Heart right ventricle (tissue), 16 donors: Measurements from ENCODE around the gene FARP1. TPM values are rescaled to one million over a fixed set of nuclear protein-coding genes. Genes with fewer than 3 reads are reported as not detected.

ENCODE experiments used
- ATAC-seq, 8 donors: fragments of 200-7000 bp; cut with Tn5 transposase; one replicate each; pipeline ENCODE4 v1.9.1; 2020; ENCODE audit warnings: mild to moderate bottlenecking in 8 of 8, moderate library complexity in 8 of 8, moderate number of reproducible peaks in 1 of 8
- DNase-seq, 2 donors: peaks; one replicate each; pipeline ENCODE4 v3.0.0-alpha.2; 2020
- H3K27ac ChIP-seq, 10 donors: fragments of 200-600 bp; sonication (generic) in 2 of 10; one replicate each; pipeline versions ENCODE4 v1.5.0 to v1.8.0; 2020 to 2022; ENCODE audit warnings: mild to moderate bottlenecking in 3 of 10
- H3K27me3 ChIP-seq, 7 donors: fragments of 200-600 bp; one replicate each; pipeline ENCODE4 v1.8.0; 2021 to 2022; ENCODE audit warnings: mild to moderate bottlenecking in 2 of 7
- H3K36me3 ChIP-seq, 9 donors: fragments of 200-600 bp; sonication (generic) in 1 of 9; one replicate each; pipeline versions ENCODE4 v1.5.0 to v1.8.0; 2020 to 2022; ENCODE audit warnings: mild to moderate bottlenecking in 2 of 9
- H3K4me1 ChIP-seq, 9 donors: fragments of 200-600 bp; sonication (generic) in 1 of 9; one replicate each; pipeline versions ENCODE4 v1.5.0 to v1.8.0; 2020 to 2022; ENCODE audit warnings: mild to moderate bottlenecking in 4 of 9
- H3K4me3 ChIP-seq, 10 donors: fragments of 200-600 bp; sonication (generic) in 2 of 10; one replicate each; pipeline versions ENCODE4 v1.5.0 to v1.8.0; 2020 to 2022; ENCODE audit warnings: mild to moderate bottlenecking in 7 of 10, moderate library complexity in 2 of 10
- H3K9me3 ChIP-seq, 11 donors: fragments of 200-600 bp in 10 of 11; sonication (generic) in 2 of 11; one replicate each; pipeline versions ENCODE4 v1.5.0 to v1.8.0; 2013 to 2022; ENCODE audit warnings: mild to moderate bottlenecking in 2 of 11, control low read depth in 1 of 11, moderate library complexity in 1 of 11
- CTCF ChIP-seq, 9 donors: fragments of 200-600 bp; sonication (generic) in 2 of 9; IDR thresholded peaks; one replicate each; pipeline versions ENCODE4 v1.5.0 to v1.8.0; 2021 to 2022; ENCODE audit warnings: antibody characterized with exemption in 9 of 9, mild to moderate bottlenecking in 5 of 9, moderate library complexity in 1 of 9
- WGBS, 2 donors: extraction: QIAGEN DNeasy Blood & Tissue Kit; methylation state at CpG; one replicate each; pipeline ENCODE4 v1.1.7; 2013; ENCODE audit warnings: inconsistent platforms in 1 of 2; 5-methylcytosine and 5-hydroxymethylcytosine counted together
- intact Hi-C, 10 donors: fragments of 100-400 bp; cut with DNase I; formaldehyde crosslinking; loops; one replicate each; pipeline versions ENCODE4 v1.11.1 to v1.14.2; 2022
- polyA plus RNA-seq, 2 donors: library from polyadenylated mRNA; stranded (reverse); fragments of 200-250 nt; gene quantifications; one replicate each; pipeline ENCODE4 v1.2.3, GENCODE V29; 2013
- total RNA-seq, 10 donors: library from RNA; stranded (reverse); fragmentation: NEBNext Ultra II Directional in 3 of 10; extraction: Animal tissue kit (Norgen Biotek cat#: 25700) in 3 of 10; gene quantifications; one replicate each; pipeline versions ENCODE4 v1.2.1 to v1.2.4, GENCODE V29; 2021 to 2023
- donor health status: Arrhythmogenic right ventricular cardiomyopathy.
- donor health status: ischemic (EF 13 %, LVEDD 7.1; RV severe dilation, severe dysfunction).
- donor health status: healthy with polysubstance abuse.
- donor health status: DM: no; HTN: yes; CAD: no.
- donor health status: DM: no; HTN: no; CAD: no.
- donor health status: ischemic (EF 25% LVEDD 6.9; RV normal size, moderate dysfunction).
- donor health status: ischemic (EF 25% LVEDD 5.7; RV mildly dilated, moderate dysfunction).
- donor health status: healthy.
- donor health status: DM: yes; HTN: yes; CAD: no.
- donor health status: Ischemic cardiomyopathy.
- donor health status: ischemic (EF 35%, LVEDD 5.7; RV mildly dilated, moderate dysfunction).
- donor health status: nonischemic (EF 11% LVEDD 7.7; RV severe dilation, severe dysfunction).
- donor health status: DM: yes; HTN: yes; CAD: no.
- donor health status: PGD.
- donor health status: ischemic (EF 29% LVEDD 5.4; RV normal size, mild dysfunction).
- donor health status: nonischemic (EF 23%, LVEDD 6.1; RV moderate dilation, normal function).

The FARP1 gene
- total and polyA plus RNA-seq, 12 donors = 6.9 to 72.9 (median 17.1) TPM

GRCh38 chr13:98480915-98481877, 338.3 kb downstream of the FARP1 start:
- Histone ChIP-seq H3K27me3 (no peaks in the 10 kb centered on the region), H3K27ac (peak overlapping the region in 7 of 10 donors; percentile 3 to 81 (median 14)), H3K4me1 (peaks cover 23 to 100% (median 90%) of the 10 kb centered on the region in 9 donors), H3K9me3 (no peaks in the 10 kb centered on the region), H3K4me3 (no peak overlapping the region), H3K36me3 (peaks cover 0 to 5% (median 0%) of the 10 kb centered on the region in 9 donors)
- DNase-seq (no peak), ATAC-seq (peak in 6 of 8 donors; percentile 16 to 49 (median 38))
- intact Hi-C loops = loop anchor here in 3 of 10 donors (5.0 to 10.0 kb wide), 2 partner anchors 94 to 96 kb away; partner anchors contain the start of gene STK24 (in 3 of the 3)
- no peak for TF ChIP-seq CTCF (IDR thresholded peaks at IDR 0.05)
- 51 to 59% methylated on average over 15 of the region's 15 CpGs for WGBS, 2 donors

GRCh38 chr13:98482476-98483444, 339.9 kb downstream of the FARP1 start:
- WGBS, 2 donors = 29 to 43% methylated on average over 27 to 28 of the region's 28 CpGs
- Histone ChIP-seq H3K9me3 (no peaks in the 10 kb centered on the region), H3K27ac (peak overlapping the region in 9 of 10 donors; percentile 53 to 83 (median 67)), H3K36me3 (peaks cover 0 to 5% (median 0%) of the 10 kb centered on the region in 9 donors), H3K4me3 (peak overlapping the region in 3 of 10 donors; percentile 7 to 16 (median 16)), H3K4me1 (peaks cover 27 to 99% (median 93%) of the 10 kb centered on the region in 9 donors), H3K27me3 (no peaks in the 10 kb centered on the region)
- ATAC-seq = peak; percentile 50 to 86 (median 69)
- peak in 6 of 9 donors; percentile 23 to 48 (median 38) for TF ChIP-seq CTCF (IDR thresholded peaks at IDR 0.05)
- intact Hi-C loops = loop anchor here in 3 of 10 donors (5.0 to 10.0 kb wide), 2 partner anchors 92 to 95 kb away; partner anchors contain the start of gene STK24 (in 3 of the 3)
- peak; percentile 76 to 80 for DNase-seq

- no peaks in the 10 kb centered on the region for H3K9me3 ChIP-seq
- H3K36me3 ChIP-seq = peaks cover 0 to 5% (median 0%) of the 10 kb centered on the region in 9 donors
- peak overlapping the region in 2 of 10 donors; percentile 7 to 16 for H3K4me3 ChIP-seq
- WGBS, 2 donors = 55 to 67% methylated on average over 14 of the region's 14 CpGs
- H3K27ac ChIP-seq = peak overlapping the region in 9 of 10 donors; percentile 53 to 83 (median 67)
- intact Hi-C loops = loop anchor here in 3 of 10 donors (5.0 to 10.0 kb wide), 2 partner anchors 91 to 94 kb away; partner anchors contain the start of gene STK24 (in 3 of the 3)
- ATAC-seq (no peak), DNase-seq (no peak)
- no peaks in the 10 kb centered on the region for H3K27me3 ChIP-seq
- no peak for TF ChIP-seq CTCF (IDR thresholded peaks at IDR 0.05)
- peaks cover 28 to 99% (median 93%) of the 10 kb centered on the region in 9 donors for H3K4me1 ChIP-seq
These were observed 340.9 kb downstream of the FARP1 start for GRCh38 chr13:98483601-98484288.
